ENCODE results near the gene TLR8. TPM values are rescaled to one million over a fixed set of nuclear protein-coding genes. Genes with fewer than 3 reads are reported as not detected.

Gene TLR8
- total and polyA plus RNA-seq, 2 experiments from 2014 or later = not detected

- Histone ChIP-seq H3K27me3 (ENCODE audit: insufficient read depth) (no peaks in the 10 kb centered on the region), H4K20me1 (replicated peaks; ENCODE audit: insufficient read depth) (no peaks in the 10 kb centered on the region), H3K4me1 (ENCODE audit: insufficient read depth) (peaks cover 5% of the 10 kb centered on the region; the same call in 1 of the 2 replicates), H2AFZ (no peak overlapping the region), H3F3A (replicated peaks; ENCODE audit: low read depth) (no peaks in the 10 kb centered on the region), H3K9me2 (ENCODE audit: insufficient read depth) (no peaks in the 10 kb centered on the region), H3K27ac (ENCODE audit: low read depth) (no peak overlapping the region), H3K79me2 (replicated peaks; ENCODE audit: insufficient read depth) (no peaks in the 10 kb centered on the region), H3K36me3 (ENCODE audit: insufficient read depth) (no peaks in the 10 kb centered on the region), H3K4me3 (no peak overlapping the region), H3K4me2 (no peak overlapping the region)
- H3K4me1 Mint-ChIP-seq = peaks cover 15% of the 10 kb centered on the region; the same call in 2 of the 3 replicates
- H3K4me3 Mint-ChIP-seq = no peak overlapping the region
- DNase-seq (ENCODE audit: low spot score) (no peak), ATAC-seq (no peak)
- no peaks in the 10 kb centered on the region for H3K36me3 Mint-ChIP-seq (ENCODE audit: low read depth)
- H3K27ac Mint-ChIP-seq = no peak overlapping the region
- H3K9me3 Mint-ChIP-seq = no peaks in the 10 kb centered on the region
- H3K27me3 Mint-ChIP-seq (ENCODE audit: insufficient read depth, low read depth, poor library complexity) = no peaks in the 10 kb centered on the region
- TF ChIP-seq ETS1 (IDR thresholded peaks at IDR 0.05) (no peak), ZNF462 (CRISPR knock-in tag; IDR thresholded peaks at IDR 0.05) (no peak), REST (IDR thresholded peaks at IDR 0.05; ENCODE audit: unreplicated experiment) (no peak), STAT1 (IDR thresholded peaks at IDR 0.05; ENCODE audit: unreplicated experiment) (no peak), POLR2AphosphoS5 (IDR thresholded peaks at IDR 0.05; ENCODE audit: low read depth) (no peak), NANOG (IDR thresholded peaks at IDR 0.05; ENCODE audit: borderline replicate concordance) (no peak), EZH2phosphoT487 (IDR thresholded peaks at IDR 0.05; ENCODE audit: unreplicated experiment) (no peak)
Observed at GRCh38 chrX:12898073-12898472, 8.3 kb upstream of the TLR8 start.

Measured in GM23338 (cell line).